ENCODE data around the gene GALNT17. TPM values are rescaled to one million over a fixed set of nuclear protein-coding genes. Genes with fewer than 3 reads are reported as not detected.

The GALNT17 gene
- total RNA-seq, 1 donor from 2014 or later, result not detected

- Histone ChIP-seq H3K36me3 (ENCODE audit: control insufficient read depth, insufficient read depth, low read length) (no peaks in the 10 kb centered on the region), H3K4me3 (ENCODE audit: low read depth, low read length) (no peak overlapping the region), H3K27me3 (ENCODE audit: control insufficient read depth, insufficient read depth, low read length) (no peaks in the 10 kb centered on the region)
- no peak for DNase-seq (ENCODE audit: low read depth)
- TF ChIP-seq CTCF (IDR thresholded peaks at IDR 0.05; ENCODE audit: insufficient read depth, low read length, severe bottlenecking), result no peak
- no peak for FAIRE-seq
Measured at GRCh38 chr7:71691538-71691937, 559.6 kb downstream of the GALNT17 start.

GRCh38 chr7:71694665-71695064, 562.7 kb downstream of the GALNT17 start:
- H3K27me3 ChIP-seq (ENCODE audit: control insufficient read depth, insufficient read depth, low read length), result no peaks in the 10 kb centered on the region
- no peak overlapping the region for H3K4me3 ChIP-seq (ENCODE audit: low read depth, low read length)
- FAIRE-seq, result no peak
- H3K36me3 ChIP-seq (ENCODE audit: control insufficient read depth, insufficient read depth, low read length), result no peaks in the 10 kb centered on the region
- DNase-seq (ENCODE audit: low read depth), result no peak
- no peak for TF ChIP-seq CTCF (IDR thresholded peaks at IDR 0.05; ENCODE audit: insufficient read depth, low read length, severe bottlenecking)

- DNase-seq (ENCODE audit: low read depth) (no peak), FAIRE-seq (no peak)
- H3K27me3 ChIP-seq (ENCODE audit: control insufficient read depth, insufficient read depth, low read length), result no peaks in the 10 kb centered on the region
- no peak overlapping the region for H3K4me3 ChIP-seq (ENCODE audit: low read depth, low read length)
- H3K36me3 ChIP-seq (ENCODE audit: control insufficient read depth, insufficient read depth, low read length), result no peaks in the 10 kb centered on the region
- TF ChIP-seq CTCF (IDR thresholded peaks at IDR 0.05; ENCODE audit: insufficient read depth, low read length, severe bottlenecking), result no peak
Measured at GRCh38 chr7:71695186-71695585, 563.2 kb downstream of the GALNT17 start.

GRCh38 chr7:71696511-71696910, 564.6 kb downstream of the GALNT17 start:
- no peak for TF ChIP-seq CTCF (IDR thresholded peaks at IDR 0.05; ENCODE audit: insufficient read depth, low read length, severe bottlenecking)
- FAIRE-seq (no peak), DNase-seq (ENCODE audit: low read depth) (no peak)
- no peaks in the 10 kb centered on the region for H3K27me3 ChIP-seq (ENCODE audit: control insufficient read depth, insufficient read depth, low read length)
- no peaks in the 10 kb centered on the region for H3K36me3 ChIP-seq (ENCODE audit: control insufficient read depth, insufficient read depth, low read length)
- no peak overlapping the region for H3K4me3 ChIP-seq (ENCODE audit: low read depth, low read length)

GRCh38 chr7:71697400-71697799, 565.5 kb downstream of the GALNT17 start:
- no peaks in the 10 kb centered on the region for H3K27me3 ChIP-seq (ENCODE audit: control insufficient read depth, insufficient read depth, low read length)
- FAIRE-seq (no peak), DNase-seq (ENCODE audit: low read depth) (no peak)
- no peak overlapping the region for H3K4me3 ChIP-seq (ENCODE audit: low read depth, low read length)
- no peak for TF ChIP-seq CTCF (IDR thresholded peaks at IDR 0.05; ENCODE audit: insufficient read depth, low read length, severe bottlenecking)
- H3K36me3 ChIP-seq (ENCODE audit: control insufficient read depth, insufficient read depth, low read length), result no peaks in the 10 kb centered on the region

GRCh38 chr7:71705217-71705616, 573.3 kb downstream of the GALNT17 start:
- no peak for DNase-seq (ENCODE audit: low read depth)
- Histone ChIP-seq H3K27me3 (ENCODE audit: control insufficient read depth, insufficient read depth, low read length) (no peaks in the 10 kb centered on the region), H3K36me3 (ENCODE audit: control insufficient read depth, insufficient read depth, low read length) (no peaks in the 10 kb centered on the region), H3K4me3 (ENCODE audit: low read depth, low read length) (no peak overlapping the region)
- no peak for FAIRE-seq
- TF ChIP-seq CTCF (IDR thresholded peaks at IDR 0.05; ENCODE audit: insufficient read depth, low read length, severe bottlenecking), result no peak

All from bronchial epithelial cell (primary cell).